ENCODE measurements around the gene SPOCK1. TPM values are rescaled to one million over a fixed set of nuclear protein-coding genes. Genes with fewer than 3 reads are reported as not detected.

The SPOCK1 gene
- total and polyA plus RNA-seq, 9 of the 15 experiments (the other 6 are each of a cell fraction or from before 2014, with no cell fraction given) = 0.01 to 0.35 (median 0.04) TPM; not detected in 6

- H3K4me1 ChIP-seq (replicated peaks in 1 of 2; ENCODE audit: control insufficient read depth in 2 of 2, insufficient read depth in 2 of 2, low read length in 2 of 2) = no peaks in the 10 kb centered on the region
- H3K27ac ChIP-seq (ENCODE audit: extremely low read depth, low read depth, low read length) = no peak overlapping the region
- CTCF ChIA-PET (ENCODE audit: low intra/inter-chr PET ratio) = no interaction called here
- TF ChIP-seq POLR2A (conservative IDR thresholded peaks at IDR 0.05) (no peak), AFF1 (IDR thresholded peaks at IDR 0.05; ENCODE audit: low read depth in 1 of 2, partially characterized antibody in 2 of 2) (no peak), PCBP2 (IDR thresholded peaks at IDR 0.05; ENCODE audit: low read depth, low read length, poor library complexity, severe bottlenecking) (no peak), NFE2L1 (tag; IDR thresholded peaks at IDR 0.05; ENCODE audit: borderline replicate concordance, low read depth) (no peak), SREBF2 (CRISPR knock-in tag; IDR thresholded peaks at IDR 0.05) (no peak), PKNOX1 (IDR thresholded peaks at IDR 0.05) (no peak), MBD1 (CRISPR knock-in tag; IDR thresholded peaks at IDR 0.05) (no peak), ADNP (tag; IDR thresholded peaks at IDR 0.05) (no peak), THAP7 (CRISPR knock-in tag; IDR thresholded peaks at IDR 0.05) (no peak), ZKSCAN8 (CRISPR knock-in tag; IDR thresholded peaks at IDR 0.05) (no peak), FOSL1 (tag; conservative IDR thresholded peaks at IDR 0.05) (no peak), MAX (CRISPR knock-in tag; IDR thresholded peaks at IDR 0.05) (no peak), GABPA (tag; conservative IDR thresholded peaks at IDR 0.05; ENCODE audit: low read depth) (no peak)
Observed at GRCh38 chr5:137336161-137336560, 163.0 kb downstream of the SPOCK1 start.

More at GRCh38 chr5:137336161-137336560, 163.0 kb downstream of the SPOCK1 start:
- no peak overlapping the region for H3K4me3 ChIP-seq
- no peaks in the 10 kb centered on the region for H3K9me1 ChIP-seq (ENCODE audit: control insufficient read depth, insufficient read depth, low read length)
- H3K36me3 ChIP-seq (ENCODE audit: control insufficient read depth, insufficient read depth, low read length) = no peaks in the 10 kb centered on the region
- 0 out of 5 replicates have a peak, but pooled peaks cover 0 to 4% of the 10 kb centered on the region in 2 experiments for H3K27me3 ChIP-seq (ENCODE audit: control insufficient read depth in 2 of 2, insufficient read depth in 2 of 2, low read length in 2 of 2)
- H2AFZ ChIP-seq (ENCODE audit: low read depth, low read length) = no peak overlapping the region
- no peak overlapping the region for H3K9ac ChIP-seq (ENCODE audit: insufficient read depth in 1 of 2, low read depth in 2 of 2, low read length in 2 of 2)
- intact Hi-C loops (cut with micrococcal nuclease) (no loop called here), in situ Hi-C loops (cut with MboI) (no loop called here)
- POLR2A ChIA-PET = interaction anchor here (0.6 to 1.3 kb wide), 2 partner anchors 11 to 717 kb away, joined by 3 read pairs; no protein-coding TSS in a partner anchor
- no peaks in the 10 kb centered on the region for H3K79me2 ChIP-seq (ENCODE audit: control insufficient read depth, insufficient read depth, low read length)
- DNase-seq (ENCODE audit: extremely low read depth in 1 of 4, low spot score in 3 of 4) (no peak), ATAC-seq (no peak), FAIRE-seq (no peak)
- no peak overlapping the region for H3K4me2 ChIP-seq (ENCODE audit: insufficient read depth, low read length)
- H3K9me3 ChIP-seq (replicated peaks; ENCODE audit: control insufficient read depth, insufficient read depth, low read depth, low read length) = no peaks in the 10 kb centered on the region
- no peaks in the 10 kb centered on the region for H4K20me1 ChIP-seq (replicated peaks; ENCODE audit: control insufficient read depth, insufficient read depth, low read length)
- no TSS peak for BruUV-seq (replicated peaks)
- WGBS (ENCODE audit: insufficient coverage, low coverage, missing lambda C conversion rate) = 0% methylated on average over 1 of the region's 1 CpG
